Endodermal cell (in vitro differentiated cells): ENCODE results near the gene LIMK2. TPM values are rescaled to one million over a fixed set of nuclear protein-coding genes. Genes with fewer than 3 reads are reported as not detected.

Experiments used
- DNase-seq: peaks from one replicate; pipeline ENCODE4 v3.0.0-alpha.2; 2017
- H3K27ac ChIP-seq: 2 replicates; pipeline ENCODE4 v1.5.1; 2013; ENCODE audit warnings: mild to moderate bottlenecking, low read depth, low read length, moderate library complexity
- H3K27me3 ChIP-seq: 2 replicates; pipeline ENCODE4 v1.6.1; 2013; ENCODE audit warnings: mild to moderate bottlenecking, low read length, moderate library complexity; ENCODE audit not compliant: insufficient read depth, control insufficient read depth, poor library complexity, severe bottlenecking
- H3K36me3 ChIP-seq: 2 replicates; pipeline ENCODE4 v1.7.0; 2013; ENCODE audit warnings: mild to moderate bottlenecking, low read length, moderate library complexity; ENCODE audit not compliant: control insufficient read depth, insufficient read depth
- H3K4me1 ChIP-seq: one replicate; pipeline ENCODE4 v1.7.0; 2013; ENCODE audit warnings: low read length; ENCODE audit not compliant: control insufficient read depth, insufficient read depth
- H3K4me3 ChIP-seq: 2 replicates; pipeline ENCODE4 v1.5.1; 2013; ENCODE audit warnings: mild to moderate bottlenecking, low read length, moderate library complexity
- H3K9ac ChIP-seq: 2 replicates; pipeline ENCODE4 v1.6.1; 2013; ENCODE audit warnings: mild to moderate bottlenecking, low read length, moderate library complexity; ENCODE audit not compliant: poor library complexity, severe bottlenecking; ENCODE audit errors: extremely low read depth
- H3K9me3 ChIP-seq: 2 replicates; pipeline ENCODE4 v1.6.1; 2013; ENCODE audit warnings: mild to moderate bottlenecking, low read length, moderate library complexity; ENCODE audit not compliant: control insufficient read depth
- H3K27ac Mint-ChIP-seq: 2 replicates; pipeline ENCODE4 v1.8.0; 2020; ENCODE audit warnings: mixed read lengths
- H3K27me3 Mint-ChIP-seq: 2 replicates; pipeline ENCODE4 v1.8.0; 2021; ENCODE audit warnings: mild to moderate bottlenecking, mixed read lengths; ENCODE audit not compliant: insufficient read depth
- H3K36me3 Mint-ChIP-seq: 2 replicates; pipeline ENCODE4 v1.8.0; 2020; ENCODE audit warnings: low read depth, mixed read lengths
- H3K4me1 Mint-ChIP-seq: 2 replicates; pipeline ENCODE4 v1.8.0; 2020; ENCODE audit warnings: mixed read lengths
- H3K4me3 Mint-ChIP-seq: 2 replicates; pipeline ENCODE4 v1.8.0; 2020; ENCODE audit warnings: mild to moderate bottlenecking, moderate library complexity, mixed read lengths
- H3K9me3 Mint-ChIP-seq: 2 replicates; pipeline ENCODE4 v1.8.0; 2020; ENCODE audit warnings: mild to moderate bottlenecking, mixed read lengths
- WGBS, 2 experiments: methylation state at CpG; one replicate each; pipeline versions ENCODE4 v1.1.5 to v1.1.7; 2013; ENCODE audit warnings: missing lambda C conversion rate in 2 of 2, mixed read lengths in 1 of 2; ENCODE audit not compliant: insufficient coverage in 1 of 2, insufficient read length in 1 of 2; 5-methylcytosine and 5-hydroxymethylcytosine counted together
- total RNA-seq, 2 donors: library from RNA; stranded (reverse); fragmentation: NEBNext Ultra II Directional in 1 of 2; extraction: Animal tissue kit (Norgen Biotek cat#: 25700) in 1 of 2; gene quantifications; 2 replicates in 1 of 2; 3 replicates in 1 of 2; pipeline ENCODE4 v1.2.1, GENCODE V29; 2021
- TF ChIP-seq, protein P1 (sequence below): fragments of 200-600 bp; sonication (generic); conservative IDR thresholded peaks from 2 replicates; pipeline ENCODE4 v1.5.0; 2021; ENCODE audit warnings: antibody characterized with exemption, mild to moderate bottlenecking

The LIMK2 gene
- total RNA-seq, 2 donors from 2014 or later, result 41.4 to 42.2 TPM

DNA sequence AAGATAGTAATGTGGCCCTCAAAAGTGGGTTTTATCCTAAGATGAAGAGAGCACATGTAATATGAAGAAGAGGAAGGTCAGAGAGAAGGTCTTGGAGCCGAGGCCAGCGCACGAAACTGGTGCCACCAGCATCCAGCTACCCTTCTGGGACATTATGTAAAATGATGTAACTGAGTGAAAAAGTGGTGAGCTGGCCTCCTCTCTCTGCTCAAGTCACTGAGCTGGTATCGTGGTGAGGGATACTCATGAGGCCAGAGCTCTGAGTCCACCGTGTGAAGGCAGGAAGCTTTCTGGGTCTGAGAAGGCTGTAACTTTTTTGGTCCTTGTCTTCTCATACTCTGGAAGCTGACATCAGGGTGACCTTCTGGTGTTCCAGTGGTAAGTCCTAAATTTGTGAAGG, 27.0 kb upstream of the LIMK2 start:
- Histone ChIP-seq H3K27me3 (no peaks in the 10 kb centered on the region), H3K4me3 (no peak overlapping the region), H3K9me3 (peaks cover 5% of the 10 kb centered on the region), H3K9ac (no peak overlapping the region), H3K4me1 (no peaks in the 10 kb centered on the region), H3K27ac (no peak overlapping the region), H3K36me3 (peaks cover 42% of the 10 kb centered on the region)
- Mint-ChIP-seq H3K27me3 (no peaks in the 10 kb centered on the region), H3K9me3 (peaks cover 25% of the 10 kb centered on the region), H3K4me1 (no peaks in the 10 kb centered on the region), H3K27ac (no peak overlapping the region), H3K36me3 (peaks cover 48% of the 10 kb centered on the region), H3K4me3 (no peak overlapping the region)
- no peak for DNase-seq
- WGBS, 2 experiments, result 93 to 96% methylated on average over 3 to 5 of the region's 5 CpGs
- TF ChIP-seq, protein P1, sequence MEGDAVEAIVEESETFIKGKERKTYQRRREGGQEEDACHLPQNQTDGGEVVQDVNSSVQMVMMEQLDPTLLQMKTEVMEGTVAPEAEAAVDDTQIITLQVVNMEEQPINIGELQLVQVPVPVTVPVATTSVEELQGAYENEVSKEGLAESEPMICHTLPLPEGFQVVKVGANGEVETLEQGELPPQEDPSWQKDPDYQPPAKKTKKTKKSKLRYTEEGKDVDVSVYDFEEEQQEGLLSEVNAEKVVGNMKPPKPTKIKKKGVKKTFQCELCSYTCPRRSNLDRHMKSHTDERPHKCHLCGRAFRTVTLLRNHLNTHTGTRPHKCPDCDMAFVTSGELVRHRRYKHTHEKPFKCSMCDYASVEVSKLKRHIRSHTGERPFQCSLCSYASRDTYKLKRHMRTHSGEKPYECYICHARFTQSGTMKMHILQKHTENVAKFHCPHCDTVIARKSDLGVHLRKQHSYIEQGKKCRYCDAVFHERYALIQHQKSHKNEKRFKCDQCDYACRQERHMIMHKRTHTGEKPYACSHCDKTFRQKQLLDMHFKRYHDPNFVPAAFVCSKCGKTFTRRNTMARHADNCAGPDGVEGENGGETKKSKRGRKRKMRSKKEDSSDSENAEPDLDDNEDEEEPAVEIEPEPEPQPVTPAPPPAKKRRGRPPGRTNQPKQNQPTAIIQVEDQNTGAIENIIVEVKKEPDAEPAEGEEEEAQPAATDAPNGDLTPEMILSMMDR, result no peak

DNA sequence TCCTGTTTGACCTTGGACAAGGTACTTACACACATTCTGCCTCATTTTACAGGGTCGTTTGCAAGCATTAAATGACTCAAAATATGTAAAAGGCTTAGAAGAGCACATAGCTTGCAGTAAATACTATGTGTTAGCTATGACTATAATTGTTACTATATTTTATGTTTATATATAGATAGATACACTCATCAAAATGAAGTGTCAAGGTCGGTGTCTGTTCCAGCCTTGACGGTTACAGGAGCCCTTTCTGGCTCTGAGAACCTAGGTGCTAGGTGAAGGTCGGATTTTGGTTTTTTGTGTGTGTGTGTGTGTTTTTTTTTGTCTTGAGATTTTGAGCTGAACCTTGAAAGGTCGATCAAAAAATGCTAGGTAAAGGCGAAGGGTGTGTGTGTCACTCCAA, 24.5 kb upstream of the LIMK2 start:
- TF ChIP-seq, protein P1, result no peak
- Mint-ChIP-seq H3K4me3 (no peak overlapping the region), H3K9me3 (peaks cover 19% of the 10 kb centered on the region), H3K4me1 (peaks cover 3% of the 10 kb centered on the region), H3K27me3 (no peaks in the 10 kb centered on the region), H3K36me3 (peaks cover 36% of the 10 kb centered on the region), H3K27ac (no peak overlapping the region)
- DNase-seq, result no peak
- H3K27ac ChIP-seq, result no peak overlapping the region
- no peak overlapping the region for H3K9ac ChIP-seq
- WGBS, 2 experiments, result 91 to 100% methylated on average over 3 to 6 of the region's 6 CpGs
- H3K9me3 ChIP-seq, result no peaks in the 10 kb centered on the region
- no peaks in the 10 kb centered on the region for H3K4me1 ChIP-seq
- no peaks in the 10 kb centered on the region for H3K27me3 ChIP-seq
- no peak overlapping the region for H3K4me3 ChIP-seq
- H3K36me3 ChIP-seq, result peaks cover 35% of the 10 kb centered on the region

DNA sequence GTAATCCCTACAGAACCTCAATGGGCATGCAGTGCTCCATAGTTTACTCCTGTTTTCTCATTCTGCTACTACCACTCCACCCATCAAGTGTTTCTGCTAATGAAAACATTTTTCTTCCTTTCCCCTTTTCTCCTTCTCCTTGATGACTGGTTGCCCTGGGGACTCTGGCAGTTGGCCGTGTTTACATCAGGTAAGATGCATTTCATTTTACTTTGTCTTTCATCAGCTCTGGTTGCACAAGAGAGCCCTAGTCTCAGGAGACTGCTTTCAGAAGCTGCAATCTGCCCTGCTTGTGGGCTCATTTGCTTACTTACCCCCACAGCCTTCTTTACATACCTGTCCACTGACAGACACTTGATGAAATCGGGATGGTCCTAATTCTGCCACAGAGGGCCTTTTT, 19.6 kb upstream of the LIMK2 start:
- Histone ChIP-seq H3K4me1 (no peaks in the 10 kb centered on the region), H3K36me3 (peaks cover 30% of the 10 kb centered on the region), H3K4me3 (no peak overlapping the region), H3K27me3 (no peaks in the 10 kb centered on the region), H3K27ac (no peak overlapping the region), H3K9ac (no peak overlapping the region), H3K9me3 (no peaks in the 10 kb centered on the region)
- Mint-ChIP-seq H3K27me3 (no peaks in the 10 kb centered on the region), H3K4me1 (peaks cover 9% of the 10 kb centered on the region), H3K4me3 (no peak overlapping the region), H3K27ac (no peak overlapping the region), H3K36me3 (peaks cover 30% of the 10 kb centered on the region), H3K9me3 (no peaks in the 10 kb centered on the region)
- no peak for DNase-seq
- TF ChIP-seq, protein P1, result no peak
- 99 to 100% methylated on average over 1 to 2 of the region's 2 CpGs for WGBS, 2 experiments
